Measurements from ENCODE around the gene NDP. TPM values are rescaled to one million over a fixed set of nuclear protein-coding genes. Genes with fewer than 3 reads are reported as not detected.

NDP gene
- total RNA-seq, 1 experiment from 2014 or later, result 0.28 TPM

- DNase-seq (ENCODE audit: low spot score) (no peak), ATAC-seq (no peak)
- no peaks in the 10 kb centered on the region for H3K9me3 Mint-ChIP-seq
- no peaks in the 10 kb centered on the region for H3K27me3 Mint-ChIP-seq (ENCODE audit: low read depth)
- ChIA-PET POLR2A (no interaction called here), CTCF (no interaction called here)
- no peak overlapping the region for H3K27ac Mint-ChIP-seq
- H3K36me3 Mint-ChIP-seq, result no peaks in the 10 kb centered on the region
- H3K4me1 Mint-ChIP-seq, result no peaks in the 10 kb centered on the region
- H3K4me3 Mint-ChIP-seq, result no peak overlapping the region
- no peak for TF ChIP-seq ZNF671 (CRISPR knock-in tag; IDR thresholded peaks at IDR 0.05)
- TF ChIP-seq, protein P1, sequence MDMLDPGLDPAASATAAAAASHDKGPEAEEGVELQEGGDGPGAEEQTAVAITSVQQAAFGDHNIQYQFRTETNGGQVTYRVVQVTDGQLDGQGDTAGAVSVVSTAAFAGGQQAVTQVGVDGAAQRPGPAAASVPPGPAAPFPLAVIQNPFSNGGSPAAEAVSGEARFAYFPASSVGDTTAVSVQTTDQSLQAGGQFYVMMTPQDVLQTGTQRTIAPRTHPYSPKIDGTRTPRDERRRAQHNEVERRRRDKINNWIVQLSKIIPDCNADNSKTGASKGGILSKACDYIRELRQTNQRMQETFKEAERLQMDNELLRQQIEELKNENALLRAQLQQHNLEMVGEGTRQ (CRISPR knock-in tag; IDR thresholded peaks at IDR 0.05), result no peak
- TF ChIP-seq ATF2 (CRISPR knock-in tag; IDR thresholded peaks at IDR 0.05; ENCODE audit: borderline replicate concordance, low read depth), result no peak
- no peak for TF ChIP-seq ZNF281 (CRISPR knock-in tag; IDR thresholded peaks at IDR 0.05)
- no peak for TF ChIP-seq IRF1 (CRISPR knock-in tag; IDR thresholded peaks at IDR 0.05)
- TF ChIP-seq ESRRA (CRISPR knock-in tag; IDR thresholded peaks at IDR 0.05; ENCODE audit: borderline replicate concordance), result no peak
- no peak for TF ChIP-seq GRHL2 (CRISPR knock-in tag; IDR thresholded peaks at IDR 0.05; ENCODE audit: insufficient replicate concordance, severe bottlenecking)
- TF ChIP-seq ZNF396 (CRISPR knock-in tag; IDR thresholded peaks at IDR 0.05; ENCODE audit: borderline replicate concordance), result no peak
- no peak for TF ChIP-seq ZNF219 (CRISPR knock-in tag; IDR thresholded peaks at IDR 0.05; ENCODE audit: borderline replicate concordance)
- TF ChIP-seq ZNF416 (CRISPR knock-in tag; IDR thresholded peaks at IDR 0.05), result no peak
- no peak for TF ChIP-seq USF1 (CRISPR knock-in tag; IDR thresholded peaks at IDR 0.05)
- no peak for TF ChIP-seq NR1H2 (CRISPR knock-in tag; IDR thresholded peaks at IDR 0.05)
- no peak for TF ChIP-seq EMX1 (CRISPR knock-in tag; IDR thresholded peaks at IDR 0.05)
- no peak for TF ChIP-seq ZMAT4 (CRISPR knock-in tag; IDR thresholded peaks at IDR 0.05)
- TF ChIP-seq, protein P2, sequence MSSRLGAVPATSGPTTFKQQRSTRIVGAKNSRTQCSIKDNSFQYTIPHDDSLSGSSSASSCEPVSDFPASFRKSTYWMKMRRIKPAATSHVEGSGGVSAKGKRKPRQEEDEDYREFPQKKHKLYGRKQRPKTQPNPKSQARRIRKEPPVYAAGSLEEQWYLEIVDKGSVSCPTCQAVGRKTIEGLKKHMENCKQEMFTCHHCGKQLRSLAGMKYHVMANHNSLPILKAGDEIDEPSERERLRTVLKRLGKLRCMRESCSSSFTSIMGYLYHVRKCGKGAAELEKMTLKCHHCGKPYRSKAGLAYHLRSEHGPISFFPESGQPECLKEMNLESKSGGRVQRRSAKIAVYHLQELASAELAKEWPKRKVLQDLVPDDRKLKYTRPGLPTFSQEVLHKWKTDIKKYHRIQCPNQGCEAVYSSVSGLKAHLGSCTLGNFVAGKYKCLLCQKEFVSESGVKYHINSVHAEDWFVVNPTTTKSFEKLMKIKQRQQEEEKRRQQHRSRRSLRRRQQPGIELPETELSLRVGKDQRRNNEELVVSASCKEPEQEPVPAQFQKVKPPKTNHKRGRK (CRISPR knock-in tag; IDR thresholded peaks at IDR 0.05; ENCODE audit: borderline replicate concordance), result no peak
- no peak for TF ChIP-seq ZNF263 (CRISPR knock-in tag; IDR thresholded peaks at IDR 0.05; ENCODE audit: low read depth)
- TF ChIP-seq SMAD4 (CRISPR knock-in tag; IDR thresholded peaks at IDR 0.05), result no peak
Measured at GRCh38 chrX:43986083-43986482, 12.9 kb upstream of the NDP start.

DNA sequence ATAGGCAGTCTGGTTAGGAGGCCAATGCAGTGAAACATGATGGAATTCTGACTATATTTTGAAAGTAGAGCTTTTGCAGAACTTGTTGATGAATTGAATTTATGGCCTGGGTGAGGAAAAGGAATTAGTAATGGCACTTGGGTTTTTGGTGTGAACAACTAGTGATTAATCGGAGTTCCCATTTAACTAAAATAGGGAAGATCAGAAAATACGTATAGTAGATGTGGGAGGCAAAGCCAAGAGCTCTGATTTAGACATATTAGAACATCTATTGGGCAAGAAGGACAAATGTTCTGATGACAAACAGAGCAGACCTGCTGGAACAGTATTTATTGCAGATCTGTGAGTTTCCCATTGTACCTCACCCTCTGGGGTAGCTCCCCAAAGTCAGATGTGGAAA is 12.3 kb upstream of the NDP start:
- H3K4me1 Mint-ChIP-seq, result no peaks in the 10 kb centered on the region
- CTCF ChIA-PET, result no interaction called here
- DNase-seq (ENCODE audit: low spot score) (no peak), ATAC-seq (no peak)
- POLR2A ChIA-PET, result no interaction called here
- H3K9me3 Mint-ChIP-seq, result no peaks in the 10 kb centered on the region
- H3K4me3 Mint-ChIP-seq, result no peak overlapping the region
- H3K27me3 Mint-ChIP-seq (ENCODE audit: low read depth), result no peaks in the 10 kb centered on the region
- no peaks in the 10 kb centered on the region for H3K36me3 Mint-ChIP-seq
- TF ChIP-seq, protein P3, sequence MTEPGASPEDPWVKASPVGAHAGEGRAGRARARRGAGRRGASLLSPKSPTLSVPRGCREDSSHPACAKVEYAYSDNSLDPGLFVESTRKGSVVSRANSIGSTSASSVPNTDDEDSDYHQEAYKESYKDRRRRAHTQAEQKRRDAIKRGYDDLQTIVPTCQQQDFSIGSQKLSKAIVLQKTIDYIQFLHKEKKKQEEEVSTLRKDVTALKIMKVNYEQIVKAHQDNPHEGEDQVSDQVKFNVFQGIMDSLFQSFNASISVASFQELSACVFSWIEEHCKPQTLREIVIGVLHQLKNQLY (CRISPR knock-in tag; IDR thresholded peaks at IDR 0.05), result no peak
- no peak for TF ChIP-seq SOX15 (CRISPR knock-in tag; IDR thresholded peaks at IDR 0.05)
- no peak for TF ChIP-seq HMGA2 (CRISPR knock-in tag; IDR thresholded peaks at IDR 0.05)
- TF ChIP-seq, protein P4, sequence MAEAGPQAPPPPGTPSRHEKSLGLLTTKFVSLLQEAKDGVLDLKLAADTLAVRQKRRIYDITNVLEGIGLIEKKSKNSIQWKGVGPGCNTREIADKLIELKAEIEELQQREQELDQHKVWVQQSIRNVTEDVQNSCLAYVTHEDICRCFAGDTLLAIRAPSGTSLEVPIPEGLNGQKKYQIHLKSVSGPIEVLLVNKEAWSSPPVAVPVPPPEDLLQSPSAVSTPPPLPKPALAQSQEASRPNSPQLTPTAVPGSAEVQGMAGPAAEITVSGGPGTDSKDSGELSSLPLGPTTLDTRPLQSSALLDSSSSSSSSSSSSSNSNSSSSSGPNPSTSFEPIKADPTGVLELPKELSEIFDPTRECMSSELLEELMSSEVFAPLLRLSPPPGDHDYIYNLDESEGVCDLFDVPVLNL (CRISPR knock-in tag; IDR thresholded peaks at IDR 0.05; ENCODE audit: borderline replicate concordance, low read depth), result no peak
- TF ChIP-seq GRHL2 (CRISPR knock-in tag; IDR thresholded peaks at IDR 0.05; ENCODE audit: insufficient replicate concordance, severe bottlenecking), result no peak
- TF ChIP-seq, protein P5, sequence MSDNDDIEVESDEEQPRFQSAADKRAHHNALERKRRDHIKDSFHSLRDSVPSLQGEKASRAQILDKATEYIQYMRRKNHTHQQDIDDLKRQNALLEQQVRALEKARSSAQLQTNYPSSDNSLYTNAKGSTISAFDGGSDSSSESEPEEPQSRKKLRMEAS (CRISPR knock-in tag; IDR thresholded peaks at IDR 0.05), result no peak
- TF ChIP-seq RORB (CRISPR knock-in tag; IDR thresholded peaks at IDR 0.05), result no peak
- no peak for TF ChIP-seq ATF1 (CRISPR knock-in tag; IDR thresholded peaks at IDR 0.05)
- H3K27ac Mint-ChIP-seq, result no peak overlapping the region

Data from WTC11 (cell line).